ENCODE results near the gene CCIN.

CCIN gene

DNA sequence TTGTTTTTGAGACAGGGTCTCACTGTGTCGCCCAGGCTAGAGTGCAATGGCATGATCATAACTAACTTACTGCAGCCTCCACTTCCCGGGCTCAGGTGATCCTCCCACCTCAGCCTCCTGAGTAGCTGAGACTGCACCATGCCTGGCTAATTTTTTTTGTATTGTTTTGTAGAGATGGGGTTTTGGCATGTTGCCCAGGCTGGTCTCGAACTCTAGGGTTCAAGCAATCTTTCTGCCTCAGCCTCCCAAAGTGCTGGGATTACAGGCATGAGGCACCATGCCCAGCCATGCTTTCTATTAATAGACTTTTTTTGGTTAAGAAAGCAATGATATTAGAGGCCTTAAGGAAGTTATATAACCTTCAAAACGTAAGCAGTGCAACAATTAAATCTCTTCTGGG lies 44.8 kb downstream of the CCIN start:
- TF ChIP-seq, protein P1, sequence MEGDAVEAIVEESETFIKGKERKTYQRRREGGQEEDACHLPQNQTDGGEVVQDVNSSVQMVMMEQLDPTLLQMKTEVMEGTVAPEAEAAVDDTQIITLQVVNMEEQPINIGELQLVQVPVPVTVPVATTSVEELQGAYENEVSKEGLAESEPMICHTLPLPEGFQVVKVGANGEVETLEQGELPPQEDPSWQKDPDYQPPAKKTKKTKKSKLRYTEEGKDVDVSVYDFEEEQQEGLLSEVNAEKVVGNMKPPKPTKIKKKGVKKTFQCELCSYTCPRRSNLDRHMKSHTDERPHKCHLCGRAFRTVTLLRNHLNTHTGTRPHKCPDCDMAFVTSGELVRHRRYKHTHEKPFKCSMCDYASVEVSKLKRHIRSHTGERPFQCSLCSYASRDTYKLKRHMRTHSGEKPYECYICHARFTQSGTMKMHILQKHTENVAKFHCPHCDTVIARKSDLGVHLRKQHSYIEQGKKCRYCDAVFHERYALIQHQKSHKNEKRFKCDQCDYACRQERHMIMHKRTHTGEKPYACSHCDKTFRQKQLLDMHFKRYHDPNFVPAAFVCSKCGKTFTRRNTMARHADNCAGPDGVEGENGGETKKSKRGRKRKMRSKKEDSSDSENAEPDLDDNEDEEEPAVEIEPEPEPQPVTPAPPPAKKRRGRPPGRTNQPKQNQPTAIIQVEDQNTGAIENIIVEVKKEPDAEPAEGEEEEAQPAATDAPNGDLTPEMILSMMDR (conservative IDR thresholded peaks at IDR 0.05; ENCODE audit: low read depth, low read length): no peak

DNA sequence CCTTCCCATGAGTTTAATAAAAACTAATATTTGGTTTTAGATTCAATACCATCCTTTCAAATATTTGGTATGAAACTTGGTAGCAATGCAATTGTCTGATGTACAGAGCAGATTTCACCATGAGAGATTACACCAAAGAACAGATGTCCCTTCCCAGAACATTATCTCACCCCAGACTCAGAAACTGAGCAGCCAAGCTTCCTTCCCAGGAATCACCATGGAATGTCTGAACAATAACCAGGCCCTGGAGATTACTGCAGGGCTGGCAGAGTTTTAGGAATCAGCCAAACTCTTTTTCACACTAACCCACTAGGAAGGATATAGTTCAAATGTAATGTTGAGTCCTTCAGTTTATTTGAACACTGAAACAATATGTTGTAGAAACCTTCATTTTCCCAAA lies 45.4 kb downstream of the CCIN start:
- TF ChIP-seq, protein P1 (conservative IDR thresholded peaks at IDR 0.05; ENCODE audit: low read depth, low read length): no peak
- no peak for DNase-seq (ENCODE audit: low read depth)
- H3K4me3 ChIP-seq (ENCODE audit: low read length): no peak overlapping the region

More for the DNA sequence above, 44.8 kb downstream of the CCIN start:
- DNase-seq (ENCODE audit: low read depth): no peak
- H3K4me3 ChIP-seq (ENCODE audit: low read length): no peak overlapping the region

DNA sequence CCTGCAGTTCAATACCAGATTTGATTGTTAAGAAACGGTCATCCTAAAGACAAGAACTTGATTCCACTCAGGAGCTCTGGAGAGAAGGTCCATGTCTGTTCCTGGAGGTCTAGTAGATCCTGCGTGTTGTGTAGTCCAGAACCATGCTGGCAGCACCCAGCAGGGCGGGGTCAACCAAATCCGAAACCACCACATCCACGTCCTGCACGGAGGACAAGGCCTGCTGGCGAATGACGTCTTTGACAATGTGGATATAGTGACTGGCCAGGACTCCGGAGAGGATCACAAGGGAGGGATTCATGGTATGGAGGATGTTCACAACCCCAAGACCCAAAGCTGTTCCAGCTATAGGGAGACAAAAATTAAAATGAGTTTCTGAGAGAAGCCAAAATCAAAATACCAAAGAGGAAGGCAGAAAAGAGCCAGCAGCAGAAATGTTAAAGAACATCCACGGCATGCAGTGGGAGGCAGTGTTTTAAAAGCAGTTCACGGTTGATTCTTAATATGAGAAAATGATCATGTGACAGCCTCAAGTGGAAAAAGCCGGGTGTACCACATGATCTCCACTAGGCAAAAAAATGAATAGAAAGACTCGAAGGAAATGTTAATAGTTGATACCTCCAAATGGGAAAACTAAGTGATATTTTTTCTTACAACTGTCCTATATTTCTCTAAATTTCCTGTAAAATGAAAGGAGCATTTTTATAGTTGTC lies 48.2 kb downstream of the CCIN start:
- DNase-seq (ENCODE audit: low read depth): no peak
- TF ChIP-seq, protein P1 (conservative IDR thresholded peaks at IDR 0.05; ENCODE audit: low read depth, low read length): no peak
- H3K4me3 ChIP-seq (ENCODE audit: low read length): no peak overlapping the region

DNA sequence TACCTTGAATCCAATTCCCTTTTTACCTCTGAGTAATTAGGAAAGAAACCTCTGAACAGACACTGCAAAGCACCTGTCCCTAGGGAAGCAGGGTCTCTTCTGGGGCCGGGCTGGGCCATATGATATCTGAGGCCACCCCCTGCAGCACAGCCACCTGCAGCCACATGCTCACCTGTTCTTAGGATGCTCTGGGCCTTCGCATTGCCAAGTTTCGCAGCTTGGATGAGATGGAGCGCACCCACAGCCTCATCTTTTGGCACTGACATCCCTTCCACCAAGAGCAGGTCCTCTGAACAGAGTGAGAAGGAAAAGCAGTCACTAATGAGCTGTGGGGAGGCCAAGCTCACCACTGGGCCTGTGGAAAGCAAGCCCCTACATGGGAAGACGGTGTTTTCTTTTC lies 48.8 kb downstream of the CCIN start:
- no peak overlapping the region for H3K4me3 ChIP-seq (ENCODE audit: low read length)
- TF ChIP-seq, protein P1 (conservative IDR thresholded peaks at IDR 0.05; ENCODE audit: low read depth, low read length): no peak
- DNase-seq (ENCODE audit: low read depth): no peak

DNA sequence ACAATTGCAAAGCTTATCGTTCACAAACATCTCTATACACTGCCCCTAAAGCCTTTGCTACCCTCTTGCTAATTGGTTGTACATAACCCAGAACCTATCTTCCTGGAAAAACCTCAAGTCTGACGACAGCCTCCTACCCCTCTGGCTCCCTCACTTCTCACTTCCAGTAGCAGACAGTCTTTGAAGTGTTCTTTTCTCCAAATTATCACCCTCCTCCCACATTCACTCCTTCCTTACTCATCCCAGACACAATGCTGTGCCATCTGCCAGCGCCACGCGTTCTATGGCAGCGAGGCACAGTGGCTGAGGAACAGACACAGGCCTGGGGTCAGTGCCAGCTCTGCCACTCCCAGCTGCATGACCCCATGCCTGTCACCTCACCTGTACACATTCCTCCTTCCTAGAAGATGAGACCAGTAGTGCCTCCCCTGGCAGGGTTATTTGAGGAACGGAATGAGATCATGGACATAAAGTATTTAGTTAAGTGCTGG lies 49.3 kb downstream of the CCIN start:
- DNase-seq (ENCODE audit: low read depth): no peak
- TF ChIP-seq, protein P1 (conservative IDR thresholded peaks at IDR 0.05; ENCODE audit: low read depth, low read length): no peak
- H3K4me3 ChIP-seq (ENCODE audit: low read length): no peak overlapping the region

Data from retinal pigment epithelial cell (primary cell).